Endothelial cell of umbilical vein (primary cell): ENCODE results near the gene LBX2. TPM values are rescaled to one million over a fixed set of nuclear protein-coding genes. Genes with fewer than 3 reads are reported as not detected.

Experiments used
- BruUV-seq: library from RNA; stranded (reverse); fragments of 400-500 nt; replicated peaks from 2 replicates; lab custom pipeline; 2021; lab: Mats Ljungman, UMichigan
- CTCF ChIA-PET: fragments of 300-600, 350-600 bp; sonication (Branson Sonifier 250); formaldehyde crosslinking; loops from one replicate; lab custom pipeline; 2021; ENCODE audit warnings: antibody characterized with exemption, inconsistent platforms; lab: Charles Lee
- POLR2A ChIA-PET: fragments of 300-600, 350-600 bp; sonication (Branson Sonifier 250); formaldehyde crosslinking; loops from one replicate; lab custom pipeline; 2021; ENCODE audit warnings: antibody characterized with exemption, inconsistent platforms; lab: Charles Lee
- DNase-seq: peaks from one replicate; pipeline ENCODE4 v3.0.0-alpha.2; 2011; ENCODE audit warnings: low read depth, low spot score
- FAIRE-seq: peaks from 2 replicates; lab custom pipeline; 2011; peaks lifted over from hg19 to GRCh38; lab: Jason Lieb, UNC
- H2AFZ ChIP-seq: 2 replicates; pipeline ENCODE4 v1.6.0; 2012; ENCODE audit warnings: low read depth, low read length, control low read depth, inconsistent platforms
- H3K27ac ChIP-seq: 2 replicates; pipeline ENCODE4 v1.5.1; 2011; ENCODE audit warnings: low read depth, mild to moderate bottlenecking, control low read depth, low read length, moderate library complexity; ENCODE audit not compliant: insufficient read depth
- H3K27me3 ChIP-seq, 2 experiments: 2 replicates each; pipeline versions ENCODE4 v1.6.0 to v1.6.1; 2011; ENCODE audit warnings: low read length in 2 of 2, mixed read lengths in 1 of 2; ENCODE audit not compliant: control insufficient read depth in 2 of 2, insufficient read depth in 2 of 2
- H3K36me3 ChIP-seq, 2 experiments: 2 replicates in 1 of 2; 3 replicates in 1 of 2; pipeline ENCODE4 v1.5.1; 2011; ENCODE audit warnings: low read length in 2 of 2, mild to moderate bottlenecking in 1 of 2, moderate library complexity in 1 of 2; ENCODE audit not compliant: control insufficient read depth in 2 of 2, insufficient read depth in 2 of 2; ENCODE audit errors: extremely low read depth in 1 of 2
- H3K4me1 ChIP-seq: 3 replicates; pipeline ENCODE4 v1.5.1; 2011; ENCODE audit warnings: mild to moderate bottlenecking, low read length; ENCODE audit not compliant: control insufficient read depth, insufficient read depth; ENCODE audit errors: extremely low read depth
- H3K4me2 ChIP-seq: 2 replicates; pipeline ENCODE4 v1.6.1; 2011; ENCODE audit warnings: low read length, control low read depth, mixed read lengths; ENCODE audit not compliant: insufficient read depth
- H3K4me3 ChIP-seq, 3 experiments: fragments of 200-600 bp in 1 of 3; sonication (generic), shearing (Covaris generic) in 1 of 3; replicated peaks in 1 of 3; 2 replicates each; pipeline ENCODE4 v1.5.1; 2011 to 2016; ENCODE audit warnings: control low read depth in 3 of 3, low read length in 3 of 3, mild to moderate bottlenecking in 2 of 3, inconsistent platforms in 1 of 3, low read depth in 1 of 3, moderate library complexity in 1 of 3; ENCODE audit not compliant: insufficient read depth in 1 of 3
- H3K79me2 ChIP-seq: 2 replicates; pipeline ENCODE4 v1.6.0; 2012; ENCODE audit warnings: low read length, inconsistent platforms; ENCODE audit not compliant: control insufficient read depth, insufficient read depth
- H3K9ac ChIP-seq: replicated peaks from 2 replicates; pipeline ENCODE3; 2011; ENCODE audit warnings: low read length, control low read depth; ENCODE audit not compliant: insufficient read depth; ENCODE audit errors: extremely low read depth
- H3K9me1 ChIP-seq: replicated peaks from 3 replicates; pipeline ENCODE4 v1.6.0; 2011; ENCODE audit warnings: mild to moderate bottlenecking, low read length; ENCODE audit not compliant: control insufficient read depth, insufficient read depth; ENCODE audit errors: extremely low read depth
- H3K9me3 ChIP-seq: replicated peaks from 2 replicates; pipeline ENCODE4 v1.5.1; 2012; ENCODE audit warnings: low read length, inconsistent platforms; ENCODE audit not compliant: control insufficient read depth, insufficient read depth
- H4K20me1 ChIP-seq: replicated peaks from 2 replicates; pipeline ENCODE3; 2011; ENCODE audit warnings: mild to moderate bottlenecking, low read length; ENCODE audit not compliant: control insufficient read depth, insufficient read depth; ENCODE audit errors: extremely low read depth
- EZH2 ChIP-seq: IDR thresholded peaks from 2 replicates; pipeline ENCODE4 v1.6.1; 2012; ENCODE audit warnings: borderline replicate concordance, low read depth, mild to moderate bottlenecking, moderate library complexity, low read length, inconsistent platforms; ENCODE audit not compliant: severe bottlenecking
- FOS ChIP-seq: IDR thresholded peaks from 2 replicates; pipeline ENCODE4 v1.6.1; 2011; ENCODE audit warnings: mild to moderate bottlenecking, low read length, moderate library complexity, borderline replicate concordance; ENCODE audit not compliant: insufficient read depth
- GATA2 ChIP-seq: IDR thresholded peaks from 2 replicates; pipeline ENCODE4 v1.7.0; 2011; ENCODE audit warnings: low read depth, mild to moderate bottlenecking, moderate library complexity, mixed read lengths, low read length; ENCODE audit not compliant: insufficient read length, insufficient read depth
- POLR2A ChIP-seq: IDR thresholded peaks from 2 replicates; pipeline ENCODE4 v1.6.1; 2012; ENCODE audit warnings: low read depth, mild to moderate bottlenecking, control low read depth, low read length
- dilution Hi-C: fragments of 300-500 bp; cut with MboI; formaldehyde crosslinking; loops from one replicate; pipeline ENCODE4 v1.15.0; 2019; ENCODE audit warnings: low sequenced_read_pairs; ENCODE audit not compliant: extremely low pct_ligation_motif_present
- intact Hi-C: fragments of 100-400 bp; cut with micrococcal nuclease; formaldehyde crosslinking; loops from one replicate; pipeline ENCODE4 v1.10.0; 2022
- polyA plus RNA-seq, 4 experiments: library from polyadenylated mRNA; depleted of rRNA in 3 of 4; stranded (reverse) in 3 of 4; unstranded in 1 of 4; fragments of >200 nt; gene quantifications; 2 replicates each; pipeline versions ENCODE4 v1.2.1 to v1.2.3, GENCODE V29; 2011 to 2012; ENCODE audit warnings: missing spikeins in 1 of 4
- total RNA-seq: library from RNA; stranded (reverse); gene quantifications from 2 replicates; pipeline ENCODE4 v1.2.3, GENCODE V29; 2021
- TF ChIP-seq, protein P1 (sequence below): IDR thresholded peaks from 2 replicates; pipeline ENCODE4 v1.6.1; 2011; ENCODE audit not compliant: insufficient read depth, insufficient read length
- TF ChIP-seq, protein P2 (sequence below), 2 donors: IDR thresholded peaks; 1 replicate in 1 of 2; 2 replicates in 1 of 2; pipeline ENCODE4 v1.5.1; 2011; ENCODE audit warnings: low read length in 2 of 2, mild to moderate bottlenecking in 2 of 2, moderate library complexity in 2 of 2, control low read depth in 1 of 2, inconsistent platforms in 1 of 2, low read depth in 1 of 2; ENCODE audit not compliant: insufficient read depth in 1 of 2; ENCODE audit errors: extremely low read depth in 1 of 2

The LBX2 gene
- total and polyA plus RNA-seq, 2 donors (not counting 3 experiments of a cell fraction or from before 2014, with no cell fraction given), result 2.8 to 3.8 TPM

DNA sequence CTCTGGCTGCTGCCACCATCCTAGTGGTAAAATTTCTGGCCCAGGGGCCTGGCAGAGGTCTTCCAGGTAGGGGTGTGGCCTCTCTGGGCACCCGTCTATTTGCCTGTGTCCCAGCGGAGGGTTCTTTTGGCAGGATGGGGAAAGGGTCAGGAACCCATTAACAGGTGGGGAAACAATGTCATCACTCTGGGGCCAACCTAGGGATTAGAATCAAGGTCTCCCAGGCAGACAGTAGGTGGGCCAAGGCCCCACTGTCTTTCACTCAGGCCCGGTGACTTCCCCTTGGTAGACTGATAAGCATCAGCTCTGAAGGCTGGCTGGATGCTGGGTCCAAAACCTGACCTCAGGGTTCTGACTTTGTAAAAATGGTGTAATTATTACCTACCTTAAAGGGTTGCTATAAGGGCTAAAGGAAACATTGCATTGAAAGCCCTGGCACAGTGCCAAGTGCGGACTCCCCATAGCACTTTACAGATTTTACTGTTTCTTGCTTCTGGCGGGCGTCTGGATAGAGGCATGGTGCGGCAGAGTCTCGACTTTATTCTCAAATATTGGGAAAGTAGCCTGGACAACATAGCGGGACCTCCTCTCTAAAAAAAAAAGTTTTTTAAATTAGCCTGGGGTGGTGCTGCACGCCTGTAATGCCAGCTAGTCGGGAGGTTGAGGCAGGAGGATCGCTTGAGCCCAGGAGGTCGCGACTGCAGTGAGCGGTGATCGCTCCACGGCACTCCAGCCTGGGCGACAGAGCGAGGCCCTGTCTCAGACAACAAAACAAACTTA, 2.2 kb downstream of the LBX2 start:
- no peaks in the 10 kb centered on the region for H4K20me1 ChIP-seq
- intact Hi-C loops (loop anchor here (5.0 kb wide), 1 partner anchor 35 kb away; no protein-coding TSS in a partner anchor), dilution Hi-C loops (no loop called here)
- H3K9me1 ChIP-seq, result no peaks in the 10 kb centered on the region
- H3K4me1 ChIP-seq, result peaks cover 23% of the 10 kb centered on the region
- FAIRE-seq (no peak), DNase-seq (no peak)
- CTCF ChIA-PET, result interaction anchor here (1.4 to 2.6 kb wide), 2 partner anchors 8 to 14 kb away, joined by 3 to 6 read pairs; partner anchors contain the start of genes CCDC142 and TTC31
- no peak overlapping the region for H3K27ac ChIP-seq
- peaks cover 23 to 40% of the 10 kb centered on the region in 2 experiments for H3K27me3 ChIP-seq
- no peak overlapping the region for H3K4me2 ChIP-seq
- TF ChIP-seq EZH2, result no peak
- TF ChIP-seq, protein P1, sequence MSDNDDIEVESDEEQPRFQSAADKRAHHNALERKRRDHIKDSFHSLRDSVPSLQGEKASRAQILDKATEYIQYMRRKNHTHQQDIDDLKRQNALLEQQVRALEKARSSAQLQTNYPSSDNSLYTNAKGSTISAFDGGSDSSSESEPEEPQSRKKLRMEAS, result no peak
- TF ChIP-seq POLR2A, result no peak
- TF ChIP-seq FOS, result no peak
- TF ChIP-seq GATA2, result no peak
- TF ChIP-seq, protein P2, sequence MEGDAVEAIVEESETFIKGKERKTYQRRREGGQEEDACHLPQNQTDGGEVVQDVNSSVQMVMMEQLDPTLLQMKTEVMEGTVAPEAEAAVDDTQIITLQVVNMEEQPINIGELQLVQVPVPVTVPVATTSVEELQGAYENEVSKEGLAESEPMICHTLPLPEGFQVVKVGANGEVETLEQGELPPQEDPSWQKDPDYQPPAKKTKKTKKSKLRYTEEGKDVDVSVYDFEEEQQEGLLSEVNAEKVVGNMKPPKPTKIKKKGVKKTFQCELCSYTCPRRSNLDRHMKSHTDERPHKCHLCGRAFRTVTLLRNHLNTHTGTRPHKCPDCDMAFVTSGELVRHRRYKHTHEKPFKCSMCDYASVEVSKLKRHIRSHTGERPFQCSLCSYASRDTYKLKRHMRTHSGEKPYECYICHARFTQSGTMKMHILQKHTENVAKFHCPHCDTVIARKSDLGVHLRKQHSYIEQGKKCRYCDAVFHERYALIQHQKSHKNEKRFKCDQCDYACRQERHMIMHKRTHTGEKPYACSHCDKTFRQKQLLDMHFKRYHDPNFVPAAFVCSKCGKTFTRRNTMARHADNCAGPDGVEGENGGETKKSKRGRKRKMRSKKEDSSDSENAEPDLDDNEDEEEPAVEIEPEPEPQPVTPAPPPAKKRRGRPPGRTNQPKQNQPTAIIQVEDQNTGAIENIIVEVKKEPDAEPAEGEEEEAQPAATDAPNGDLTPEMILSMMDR (IDR thresholded peaks at IDR 0.05; ENCODE audit: extremely low read depth in 1 of 2, insufficient read depth in 1 of 2, low read depth in 1 of 2, low read length in 2 of 2), result no peak
- no peak overlapping the region for H3K9ac ChIP-seq
- peaks cover 3 to 4% of the 10 kb centered on the region in 2 experiments for H3K36me3 ChIP-seq
- H2AFZ ChIP-seq, result no peak overlapping the region
- POLR2A ChIA-PET, result no interaction called here
- no peak overlapping the region for H3K4me3 ChIP-seq
- H3K79me2 ChIP-seq, result no peaks in the 10 kb centered on the region
- H3K9me3 ChIP-seq, result no peaks in the 10 kb centered on the region
- no TSS peak for BruUV-seq
